GM21717 (cell line): ENCODE data around the gene DOK3.
A peak's percentile ranks its signal among the peaks of the same experiment; 100 is the strongest.
"Not testable (repeated sequence)": the region's sequence is repeated elsewhere in the genome, so short reads cannot be mapped to it uniquely, and the experiment has no call there.

Experiments
- ATAC-seq: cut with Tn5 transposase; IDR thresholded peaks from one replicate; pipeline ENCODE4 v1.9.1; 2021; ENCODE audit warnings: mild to moderate bottlenecking, moderate library complexity; ENCODE audit not compliant: unreplicated experiment

DOK3 gene

DNA sequence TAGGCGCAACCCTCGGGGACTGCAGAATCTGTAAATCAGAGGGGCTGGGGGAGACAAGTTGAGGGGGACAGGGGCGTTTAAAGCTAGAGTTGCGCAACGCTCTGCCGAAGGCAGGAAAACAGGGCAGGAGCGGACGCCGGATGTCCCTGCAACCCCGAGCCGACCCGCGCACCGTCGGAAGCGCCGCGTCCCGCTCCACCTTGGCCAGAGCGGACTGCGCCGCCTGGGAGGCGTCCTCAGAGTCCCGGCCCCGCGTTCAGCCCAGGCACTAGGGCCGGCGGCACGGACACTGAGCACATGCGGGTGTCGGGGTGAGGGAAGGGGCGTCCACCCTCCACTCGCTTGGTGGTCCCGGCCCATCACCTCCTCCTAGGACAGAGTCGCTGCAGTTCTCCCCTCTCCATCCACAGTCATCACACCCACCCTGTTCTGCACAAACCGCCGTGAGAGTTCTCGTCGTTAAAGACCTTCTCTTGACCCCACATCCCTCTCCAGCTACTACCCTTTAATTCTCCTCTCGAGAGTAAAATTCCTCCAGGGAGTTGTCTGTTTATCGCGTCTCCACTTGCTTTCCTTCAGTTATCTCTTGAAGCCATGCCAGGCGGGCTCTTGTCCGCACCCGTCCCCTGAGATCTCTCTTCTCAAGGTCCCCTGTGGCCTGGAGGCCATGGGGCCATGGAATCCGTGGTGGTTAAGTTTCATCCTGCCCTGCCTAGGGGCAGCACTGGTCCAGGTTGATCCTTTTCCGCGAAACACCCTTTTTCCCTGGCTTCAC, 11.4 kb downstream of the DOK3 start:
- ATAC-seq = peak; percentile 1

DNA sequence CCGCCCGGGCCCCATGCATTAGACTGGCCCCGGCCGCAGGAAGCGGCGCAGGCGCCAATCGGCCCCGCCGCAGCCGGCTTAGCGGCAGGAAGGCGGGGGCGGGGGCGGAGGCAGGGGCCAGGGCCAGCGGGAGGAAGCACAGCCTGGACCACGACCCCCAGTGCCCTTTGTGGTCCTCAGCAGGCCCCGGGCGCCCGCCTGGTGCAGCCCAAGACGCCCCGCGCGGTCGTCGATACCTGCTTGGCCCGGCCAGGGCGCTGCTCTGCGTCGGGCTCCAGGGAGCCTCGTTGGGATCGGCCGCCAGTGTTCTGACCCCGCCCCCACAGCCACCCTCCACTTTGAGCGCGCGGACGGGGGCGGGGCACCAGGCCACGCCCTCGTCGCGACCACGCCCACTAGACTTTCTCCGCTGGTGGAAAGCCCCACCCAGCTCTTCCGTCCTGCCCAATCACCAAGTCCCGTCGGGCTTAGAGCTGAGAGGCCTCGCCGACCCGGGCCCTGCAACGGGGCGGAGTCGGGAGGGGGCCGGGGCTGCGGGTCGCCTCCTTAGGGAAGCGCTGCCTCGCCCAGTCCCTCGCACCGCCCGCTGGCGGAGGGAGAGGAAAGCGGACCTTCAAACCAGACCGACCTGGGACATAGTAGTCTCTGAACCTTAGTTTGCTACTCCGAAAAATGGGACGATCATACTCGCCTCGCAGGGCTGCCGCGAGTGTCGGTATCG, 12.2 kb downstream of the DOK3 start, which contains the start of gene PDLIM7:
PDLIM7 (minus strand) TSS at position 313 of the 721 bp plus-strand sequence. CDS start 1,092 bp downstream, outside the sequence.
- peak; percentile 77 for ATAC-seq

DNA sequence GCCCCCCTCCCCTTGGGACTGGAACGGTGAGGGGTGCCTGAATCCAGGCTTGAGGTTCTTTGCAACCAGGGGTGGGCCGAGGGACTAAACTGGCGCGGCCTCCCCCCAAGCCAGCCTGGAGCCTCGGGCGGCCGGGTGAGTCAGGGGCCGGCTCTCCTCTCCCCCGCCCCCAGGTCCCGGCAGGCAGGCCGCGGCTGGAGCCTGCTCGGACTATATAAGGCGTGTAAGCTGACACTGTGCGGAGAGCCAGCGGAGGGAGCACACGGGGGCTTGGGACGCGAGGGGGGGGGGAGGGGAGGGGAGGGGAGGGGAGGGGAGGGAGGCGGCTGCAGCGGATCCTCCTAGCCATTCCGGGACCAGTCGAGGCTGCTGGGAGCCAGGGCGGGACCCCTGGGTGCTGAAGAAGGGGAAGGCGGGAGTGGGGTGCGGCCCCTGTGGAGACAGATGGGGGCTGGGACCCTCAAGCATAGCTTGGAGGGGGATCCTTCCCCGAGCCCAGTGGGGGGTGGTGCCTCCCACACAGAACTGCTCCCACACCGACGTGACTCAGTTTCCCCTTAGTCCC, 12.8 kb downstream of the DOK3 start:
- ATAC-seq = no peak

DNA sequence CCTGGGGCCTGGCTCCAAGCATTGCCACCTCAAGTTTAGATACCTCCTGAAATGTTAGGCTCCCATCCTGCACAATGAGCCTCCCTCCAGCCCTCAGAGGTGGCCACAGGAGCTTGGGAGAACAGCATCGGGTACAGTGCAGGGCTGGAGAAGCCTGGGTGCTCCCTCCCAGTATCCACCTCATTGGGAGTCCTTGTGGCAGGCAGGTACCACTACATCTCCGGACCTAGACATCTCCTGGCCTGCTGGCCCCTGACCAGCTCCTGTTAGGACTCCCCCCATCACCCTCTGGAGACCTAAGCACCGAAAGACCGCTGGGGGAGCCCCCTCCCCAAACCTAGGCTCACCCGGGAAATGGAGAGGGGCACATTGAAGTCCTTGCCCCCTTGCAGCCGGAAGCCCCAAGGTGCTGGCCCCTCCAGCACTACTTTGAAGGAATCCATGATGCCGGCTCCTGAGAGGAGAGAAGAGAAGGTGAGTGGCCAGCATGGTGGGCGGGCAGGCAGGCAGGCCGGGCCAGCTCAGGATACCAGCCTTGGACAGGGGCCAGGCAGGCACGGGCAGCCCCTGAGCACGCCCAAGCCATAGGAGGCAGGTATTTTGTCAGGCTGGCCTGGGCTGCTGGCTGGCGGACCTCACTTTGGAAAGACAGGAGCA, 13.4 kb downstream of the DOK3 start:
- no peak for ATAC-seq

GRCh38 chr5:177495243-177496060, 14.2 kb downstream of the DOK3 start:
- no peak for ATAC-seq

DNA sequence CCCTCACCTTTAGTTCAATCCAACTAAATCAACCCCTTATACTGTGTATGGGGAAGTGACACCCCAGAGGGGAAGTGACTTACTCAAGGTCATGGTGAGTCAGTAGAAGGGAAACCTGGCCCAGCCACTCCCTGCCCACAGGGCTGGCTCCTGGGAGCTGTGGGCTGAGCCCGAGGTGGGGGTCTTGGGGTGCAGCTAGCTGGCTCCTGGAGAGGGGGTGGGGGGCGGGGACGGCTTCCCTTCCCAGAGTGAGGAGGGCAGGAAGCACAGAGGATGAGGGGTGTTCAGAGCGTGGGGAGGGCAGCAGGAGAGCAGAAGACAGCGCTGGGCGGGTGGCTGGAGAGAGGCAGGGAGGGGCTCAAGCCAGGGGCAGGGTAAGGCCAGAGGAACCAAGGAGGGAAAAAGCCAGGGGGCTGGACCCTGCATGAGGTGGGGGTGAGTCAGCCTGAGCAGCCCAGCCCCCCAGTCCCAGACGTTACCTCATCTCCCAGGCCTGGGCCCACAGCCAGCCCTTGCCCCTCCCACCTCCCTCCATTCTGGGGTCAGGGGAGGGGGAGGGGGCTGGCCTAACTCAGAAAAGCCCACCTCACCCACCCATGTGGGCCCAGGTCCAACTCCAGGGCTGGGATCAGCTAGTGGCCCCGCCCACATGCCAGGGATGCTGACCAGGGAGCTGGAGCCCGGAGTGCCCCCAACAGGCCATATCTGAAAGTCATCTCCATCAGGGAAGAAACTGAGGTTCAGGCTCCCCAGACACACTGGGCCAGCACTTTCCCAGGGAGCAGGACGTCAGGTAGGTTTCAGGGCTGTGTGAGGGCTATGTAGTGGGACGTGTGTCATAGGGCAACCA, 15.1 kb downstream of the DOK3 start:
- ATAC-seq = no peak

DNA sequence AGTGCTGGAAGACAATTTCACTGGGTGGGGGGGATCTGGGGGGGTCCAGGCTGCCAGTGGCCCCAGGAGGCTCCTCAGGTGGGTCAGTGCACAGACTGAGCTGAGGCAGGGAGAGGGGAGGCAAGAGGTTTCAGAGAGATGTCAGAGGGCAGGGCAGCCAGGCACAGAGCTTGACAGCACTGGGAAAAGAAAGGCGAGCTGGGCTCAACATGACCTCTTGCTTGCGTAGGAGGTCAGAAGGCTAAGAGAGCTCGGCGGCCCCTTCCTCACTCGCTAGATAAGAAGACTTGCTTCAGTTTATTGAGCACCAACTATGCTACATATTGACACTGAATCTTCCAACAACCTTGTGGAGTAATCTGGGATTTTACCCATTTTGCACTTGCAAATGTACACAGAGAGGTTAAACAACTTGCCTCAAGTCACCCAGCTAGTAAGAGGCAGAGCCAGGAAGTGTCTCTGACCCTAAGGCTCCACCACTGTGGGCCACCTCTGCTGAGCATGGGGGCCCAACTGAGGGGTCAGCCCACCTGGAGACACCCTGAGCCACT, 15.8 kb downstream of the DOK3 start:
- ATAC-seq = no peak

DNA sequence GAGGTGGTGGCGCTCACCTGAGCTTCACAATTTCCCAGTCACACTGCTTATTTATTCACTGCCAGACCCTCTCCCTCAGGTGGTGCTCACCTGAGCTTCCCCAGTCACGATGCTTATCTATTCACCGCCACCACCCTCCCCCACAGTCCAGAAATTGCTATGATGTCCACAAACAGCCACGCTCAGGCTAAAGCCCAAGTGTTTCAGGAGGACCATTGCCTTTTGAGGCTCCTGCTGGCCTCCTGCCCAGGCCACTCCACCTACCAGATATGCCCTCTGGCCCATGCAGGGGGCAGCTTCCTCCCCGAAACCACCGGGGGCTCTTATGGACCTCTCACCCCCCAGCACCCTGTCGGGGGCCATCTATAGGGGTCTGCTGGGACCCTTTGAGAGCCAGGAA, 16.8 kb downstream of the DOK3 start:
- no peak for ATAC-seq

DNA sequence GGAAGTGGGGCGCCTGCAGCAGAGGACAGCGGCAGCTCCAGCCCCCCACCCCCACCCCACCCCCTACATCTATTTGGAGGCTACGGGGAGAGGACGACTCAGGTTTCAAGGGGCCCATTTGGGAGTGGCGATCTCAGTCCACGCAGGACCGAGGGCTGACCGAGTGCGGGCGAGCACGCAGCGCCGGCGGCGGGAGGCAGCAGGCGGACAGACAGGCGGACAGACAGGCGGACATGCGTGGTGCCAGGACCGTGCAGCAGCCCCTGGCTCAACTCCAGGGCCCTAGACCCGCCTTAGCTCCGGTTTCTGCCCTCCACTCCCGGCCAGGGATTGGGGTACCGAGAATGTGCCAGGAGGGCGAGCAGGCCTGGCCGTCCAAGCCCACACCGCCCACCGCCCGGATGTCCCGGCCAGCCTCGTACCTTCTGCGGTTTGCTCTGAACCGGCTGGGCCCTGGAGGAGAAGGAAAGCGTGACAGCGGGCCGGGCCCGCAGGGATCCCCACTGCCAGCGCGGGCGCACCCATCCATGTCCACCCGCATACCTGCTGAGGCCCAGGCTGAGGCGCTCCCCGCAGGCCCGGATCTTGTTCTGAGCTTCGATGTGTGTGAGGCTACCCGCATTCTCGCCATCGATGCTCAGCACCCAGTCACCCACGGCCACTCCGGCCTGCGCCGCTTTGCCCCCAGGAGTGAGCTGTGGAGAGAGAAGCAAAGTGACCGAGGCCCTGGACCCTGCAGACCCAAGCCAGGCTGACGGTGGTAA, 17.5 kb downstream of the DOK3 start:
- ATAC-seq = no peak

DNA sequence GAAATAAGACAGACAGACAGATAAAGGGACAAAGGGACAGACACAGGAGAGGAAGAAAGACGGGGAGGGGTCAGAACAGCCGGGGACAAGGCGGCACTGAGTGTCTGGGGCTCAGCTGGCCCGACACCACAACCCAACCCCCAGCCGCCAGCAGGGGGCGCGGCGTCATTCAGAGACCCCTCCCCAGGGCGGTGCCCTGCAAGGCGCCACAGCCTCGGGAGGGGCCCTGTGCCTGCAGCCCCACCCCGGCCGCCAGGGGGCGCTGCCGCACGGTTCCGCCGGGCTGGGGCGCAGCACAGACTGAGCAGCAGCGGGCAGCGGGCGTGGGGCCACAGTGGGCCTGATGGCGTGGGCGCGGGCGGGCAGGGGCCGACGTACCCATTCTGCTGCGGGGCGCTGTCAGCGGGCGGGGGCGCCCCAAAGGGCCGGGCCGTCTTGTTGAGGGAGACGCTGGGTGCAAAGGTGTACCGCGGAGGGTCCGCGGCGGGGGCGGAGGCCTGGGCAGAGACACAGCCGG, 18.1 kb downstream of the DOK3 start:
- no peak for ATAC-seq

- no peak for ATAC-seq
These were observed 18.6 kb downstream of the DOK3 start for GRCh38 chr5:177490992-177491391.

DNA sequence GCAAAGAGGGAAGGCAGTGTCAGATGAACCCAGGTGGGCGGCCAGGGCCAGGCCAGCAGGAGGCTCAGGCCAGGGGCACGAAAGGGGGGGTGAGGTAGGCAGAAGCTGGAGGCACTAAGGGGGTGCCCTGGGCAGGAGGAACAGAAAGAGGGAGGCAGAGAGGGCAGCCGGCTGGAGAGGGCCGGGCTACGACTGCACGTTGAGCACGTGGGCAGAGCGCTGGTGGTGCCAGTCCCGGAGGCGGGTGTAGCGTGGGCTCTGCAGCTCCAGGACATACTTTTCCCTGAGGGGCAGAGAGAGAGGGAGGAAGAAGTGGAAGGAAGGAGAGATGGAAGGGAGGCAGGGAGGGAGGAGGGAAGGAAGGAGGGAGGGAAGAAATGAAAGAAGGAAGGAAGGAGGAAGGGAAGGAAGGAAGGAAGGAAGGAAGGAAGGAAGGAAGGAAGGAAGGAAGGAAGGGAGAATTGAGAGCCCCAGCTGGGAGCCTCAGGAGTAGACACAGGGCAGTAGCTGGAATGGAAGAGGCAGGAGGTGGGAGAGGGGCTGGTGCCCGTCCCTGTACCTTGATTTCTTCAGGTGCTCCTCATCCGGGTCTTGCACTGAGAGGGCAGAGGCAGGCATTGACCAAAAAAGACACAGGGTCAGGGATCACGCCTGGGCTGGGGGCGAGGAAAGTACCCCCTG, 19.2 kb downstream of the DOK3 start:
- no peak for ATAC-seq

GRCh38 chr5:177489119-177489716, 20.4 kb downstream of the DOK3 start:
- ATAC-seq = no peak

DNA sequence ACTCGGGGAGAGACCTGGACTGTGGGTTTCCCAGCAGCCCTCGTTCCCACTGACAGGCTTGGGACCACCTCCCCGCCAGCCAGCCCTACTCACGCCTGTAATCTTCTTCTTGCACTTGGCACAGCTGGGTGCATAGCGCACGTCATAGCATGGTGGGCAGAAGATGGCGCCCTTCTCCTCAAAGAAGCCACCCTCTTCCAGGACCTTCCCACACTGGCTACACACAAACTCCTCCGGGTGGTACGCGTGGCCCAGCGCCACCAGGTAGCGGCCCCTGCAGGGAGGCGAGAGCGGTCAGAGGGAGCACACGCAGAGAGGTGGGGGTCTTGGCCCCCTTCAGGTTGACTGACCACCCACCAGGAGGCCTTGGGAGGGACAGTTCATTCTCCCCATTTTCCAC, 21.7 kb downstream of the DOK3 start:
- ATAC-seq = no peak

GRCh38 chr5:177487144-177487543, 22.5 kb downstream of the DOK3 start:
- no peak for ATAC-seq

DNA sequence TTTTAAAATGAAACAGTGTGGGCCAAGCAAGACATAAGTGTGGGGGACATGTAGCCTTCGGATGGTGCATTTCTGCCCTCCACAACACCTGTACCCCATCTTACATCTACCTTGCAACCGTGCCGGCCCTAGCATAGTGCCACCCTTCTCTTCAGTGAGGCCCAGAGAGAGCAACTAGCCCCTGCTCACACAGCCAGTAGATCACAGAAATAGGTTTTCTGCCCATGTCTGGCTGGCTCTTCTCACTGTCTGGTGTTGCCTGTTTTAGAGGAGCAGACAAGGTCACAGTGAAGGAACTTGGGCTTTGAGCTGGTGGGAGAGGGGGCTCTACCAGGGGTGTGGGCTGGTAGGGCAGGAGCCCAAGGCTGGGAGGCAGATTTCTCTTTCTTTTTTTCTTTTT, 23.4 kb downstream of the DOK3 start:
- ATAC-seq = no peak

DNA sequence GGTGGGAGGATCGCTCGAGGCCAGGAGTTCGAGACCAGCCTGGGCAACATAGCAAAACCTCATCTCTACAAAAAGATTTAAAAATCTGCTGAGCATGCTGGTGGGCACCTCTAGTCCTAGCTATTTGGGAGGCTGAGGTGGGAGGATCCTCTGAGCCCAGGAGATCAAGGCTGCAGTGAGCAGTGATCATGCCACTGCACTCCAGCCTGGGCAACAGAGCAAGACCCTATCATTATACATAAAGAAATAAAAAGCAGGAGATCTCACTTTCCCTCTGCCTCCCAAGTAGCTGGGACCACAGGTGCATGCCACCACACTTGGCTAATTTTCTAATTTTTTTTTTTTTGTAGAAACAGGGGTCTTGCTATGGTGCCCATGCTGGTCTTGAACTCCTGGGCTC, 23.9 kb downstream of the DOK3 start:
- ATAC-seq = not testable (repeated sequence)
